SK-N-SH treated with all-trans-retinoic acid at 6 μM for 48 hours (cell line): Measurements from ENCODE around the gene CHST2.

Source experiments
- ARNTL ChIP-seq: fragments of 450-650 bp; formaldehyde crosslinking; IDR thresholded peaks from 2 replicates; pipeline ENCODE4 v1.5.0; 2020; ENCODE audit warnings: low read depth, mild to moderate bottlenecking, moderate library complexity, borderline replicate concordance
- ESRRG ChIP-seq: fragments of 250-450 bp; sonication (Bioruptor Pico); IDR thresholded peaks from 2 replicates; pipeline ENCODE4 v1.6.1; 2021; ENCODE audit warnings: mild to moderate bottlenecking
- ISL1 ChIP-seq: fragments of 250-450 bp; sonication (Bioruptor Pico); IDR thresholded peaks from 2 replicates; pipeline ENCODE4 v2.1.2; 2022; ENCODE audit warnings: mild to moderate bottlenecking, moderate library complexity
- RARB ChIP-seq: fragments of 250-450 bp; sonication (Bioruptor Pico); IDR thresholded peaks from 2 replicates; pipeline ENCODE4 v1.8.0; 2021; ENCODE audit warnings: mild to moderate bottlenecking, moderate library complexity
- ZFP30 ChIP-seq: fragments of 450-650 bp; formaldehyde crosslinking; IDR thresholded peaks from 2 replicates; pipeline ENCODE4 v1.5.0; 2022; ENCODE audit warnings: mild to moderate bottlenecking, moderate library complexity
- ZNF565 ChIP-seq: fragments of 450-650 bp; formaldehyde crosslinking; conservative IDR thresholded peaks from 2 replicates; pipeline ENCODE4 v1.5.0; 2020; ENCODE audit warnings: low read depth, mild to moderate bottlenecking, moderate library complexity
- ZNF70 ChIP-seq: fragments of 450-650 bp; formaldehyde crosslinking; IDR thresholded peaks from 2 replicates; pipeline ENCODE4 v1.5.0; 2020; ENCODE audit warnings: mild to moderate bottlenecking, moderate library complexity
- TF ChIP-seq, protein P1 (sequence below): fragments of 250-450 bp; sonication (Bioruptor Pico); IDR thresholded peaks from 2 replicates; pipeline ENCODE4 v1.5.1; 2020; ENCODE audit warnings: low read depth, mild to moderate bottlenecking, moderate library complexity

DNA sequence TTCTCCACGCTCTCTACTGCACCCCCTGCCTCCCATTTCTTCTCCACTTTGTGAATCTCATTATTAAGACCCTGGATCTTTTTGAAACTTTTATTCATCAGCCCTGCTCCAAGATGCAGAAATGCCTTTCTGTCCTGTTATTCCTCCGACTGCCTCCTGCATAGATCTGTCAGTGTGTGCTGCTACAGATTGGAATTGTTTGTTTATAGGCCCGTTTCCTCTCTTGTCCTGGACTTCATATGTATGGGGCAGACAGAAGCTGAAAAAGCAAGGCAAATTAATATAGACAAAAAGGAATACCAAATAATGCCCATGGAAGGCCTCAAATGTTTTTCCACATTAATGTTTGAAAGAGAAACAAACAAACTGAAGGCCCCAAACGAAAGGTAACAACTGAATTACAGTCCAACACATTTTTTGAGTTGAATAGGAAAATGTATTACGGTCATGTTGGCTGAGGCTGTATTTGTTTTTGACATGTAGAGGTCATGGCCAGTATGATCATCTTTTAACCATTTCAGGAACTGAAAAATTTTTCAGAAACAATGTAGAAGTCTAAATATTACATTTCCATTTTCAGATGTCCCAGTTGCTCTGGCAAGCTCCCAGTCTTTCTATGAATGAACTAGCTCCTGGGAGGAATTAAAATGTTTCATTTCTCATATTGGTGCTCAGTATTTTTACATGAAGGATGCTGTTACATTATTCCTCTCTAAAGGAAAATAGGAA is 8.8 kb downstream of the CHST2 start:
- TF ChIP-seq ZNF565 (CRISPR knock-in tag), result no peak
- no peak for TF ChIP-seq RARB (CRISPR knock-in tag)
- TF ChIP-seq ARNTL (CRISPR knock-in tag), result no peak
- no peak for TF ChIP-seq ISL1
- TF ChIP-seq ZFP30 (CRISPR knock-in tag), result no peak
- TF ChIP-seq, protein P1, sequence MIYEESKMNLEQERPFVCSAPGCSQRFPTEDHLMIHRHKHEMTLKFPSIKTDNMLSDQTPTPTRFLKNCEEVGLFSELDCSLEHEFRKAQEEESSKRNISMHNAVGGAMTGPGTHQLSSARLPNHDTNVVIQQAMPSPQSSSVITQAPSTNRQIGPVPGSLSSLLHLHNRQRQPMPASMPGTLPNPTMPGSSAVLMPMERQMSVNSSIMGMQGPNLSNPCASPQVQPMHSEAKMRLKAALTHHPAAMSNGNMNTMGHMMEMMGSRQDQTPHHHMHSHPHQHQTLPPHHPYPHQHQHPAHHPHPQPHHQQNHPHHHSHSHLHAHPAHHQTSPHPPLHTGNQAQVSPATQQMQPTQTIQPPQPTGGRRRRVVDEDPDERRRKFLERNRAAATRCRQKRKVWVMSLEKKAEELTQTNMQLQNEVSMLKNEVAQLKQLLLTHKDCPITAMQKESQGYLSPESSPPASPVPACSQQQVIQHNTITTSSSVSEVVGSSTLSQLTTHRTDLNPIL, result no peak
- no peak for TF ChIP-seq ZNF70 (CRISPR knock-in tag)
- TF ChIP-seq ESRRG, result no peak
